ENCODE data around the gene LYST. TPM values are rescaled to one million over a fixed set of nuclear protein-coding genes. Genes with fewer than 3 reads are reported as not detected.
"Not testable (repeated sequence)": the region's sequence is repeated elsewhere in the genome, so short reads cannot be mapped to it uniquely, and the experiment has no call there.

The LYST gene
- total RNA-seq, 1 donor from 2014 or later, result 7.2 TPM

GRCh38 chr1:235766794-235767285 lies 99.9 kb downstream of the LYST start:
- TF ChIP-seq CTCF (IDR thresholded peaks at IDR 0.05; ENCODE audit: unreplicated experiment), result no peak
- no peaks in the 10 kb centered on the region for H3K36me3 Mint-ChIP-seq
- no peak overlapping the region for H3K27ac Mint-ChIP-seq
- H3K4me1 Mint-ChIP-seq, result no peaks in the 10 kb centered on the region
- no peak for DNase-seq (ENCODE audit: low spot score in 2 of 2, unreplicated experiment in 2 of 2)
- no peaks in the 10 kb centered on the region for H3K27me3 Mint-ChIP-seq (ENCODE audit: low read depth)
- no peaks in the 10 kb centered on the region for H3K9me3 Mint-ChIP-seq
- H3K4me3 Mint-ChIP-seq, result no peak overlapping the region

- Mint-ChIP-seq H3K36me3 (no peaks in the 10 kb centered on the region), H3K4me1 (no peaks in the 10 kb centered on the region)
Measured at GRCh38 chr1:235763962-235764361, 102.7 kb downstream of the LYST start.

GRCh38 chr1:235759336-235759735 lies 107.4 kb downstream of the LYST start:
- H3K9me3 Mint-ChIP-seq, result no peaks in the 10 kb centered on the region
- H3K4me3 Mint-ChIP-seq, result no peak overlapping the region
- H3K27me3 Mint-ChIP-seq (ENCODE audit: low read depth), result no peaks in the 10 kb centered on the region
- no peaks in the 10 kb centered on the region for H3K36me3 Mint-ChIP-seq
- DNase-seq (ENCODE audit: low spot score in 2 of 2, unreplicated experiment in 2 of 2), result no peak
- no peaks in the 10 kb centered on the region for H3K4me1 Mint-ChIP-seq
- TF ChIP-seq CTCF (IDR thresholded peaks at IDR 0.05; ENCODE audit: unreplicated experiment), result no peak
- H3K27ac Mint-ChIP-seq, result no peak overlapping the region

More at GRCh38 chr1:235763962-235764361, 102.7 kb downstream of the LYST start:
- TF ChIP-seq CTCF (IDR thresholded peaks at IDR 0.05; ENCODE audit: unreplicated experiment), result no peak
- H3K27me3 Mint-ChIP-seq (ENCODE audit: low read depth), result no peaks in the 10 kb centered on the region
- H3K9me3 Mint-ChIP-seq, result no peaks in the 10 kb centered on the region
- H3K27ac Mint-ChIP-seq, result no peak overlapping the region
- no peak for DNase-seq (ENCODE audit: low spot score in 2 of 2, unreplicated experiment in 2 of 2)
- no peak overlapping the region for H3K4me3 Mint-ChIP-seq

- no peaks in the 10 kb centered on the region for H3K9me3 Mint-ChIP-seq
- H3K4me1 Mint-ChIP-seq, result no peaks in the 10 kb centered on the region
- H3K27me3 Mint-ChIP-seq (ENCODE audit: low read depth), result no peaks in the 10 kb centered on the region
- H3K4me3 Mint-ChIP-seq, result no peak overlapping the region
- no peak for TF ChIP-seq CTCF (IDR thresholded peaks at IDR 0.05; ENCODE audit: unreplicated experiment)
- H3K27ac Mint-ChIP-seq, result no peak overlapping the region
- DNase-seq (ENCODE audit: low spot score in 2 of 2, unreplicated experiment in 2 of 2), result no peak
- H3K36me3 Mint-ChIP-seq, result no peaks in the 10 kb centered on the region
Measured at GRCh38 chr1:235758931-235759330, 107.8 kb downstream of the LYST start.

- Mint-ChIP-seq H3K4me1 (no peaks in the 10 kb centered on the region), H3K27ac (no peak overlapping the region), H3K4me3 (no peak overlapping the region), H3K36me3 (no peaks in the 10 kb centered on the region), H3K9me3 (no peaks in the 10 kb centered on the region), H3K27me3 (ENCODE audit: low read depth) (no peaks in the 10 kb centered on the region)
- DNase-seq (ENCODE audit: low spot score in 2 of 2, unreplicated experiment in 2 of 2), result no peak
- no peak for TF ChIP-seq CTCF (IDR thresholded peaks at IDR 0.05; ENCODE audit: unreplicated experiment)
Measured at GRCh38 chr1:235757587-235758096, 109.1 kb downstream of the LYST start.

GRCh38 chr1:235754186-235754585 lies 112.5 kb downstream of the LYST start:
- H3K27ac Mint-ChIP-seq; H3K27me3 Mint-ChIP-seq (ENCODE audit: low read depth); H3K4me1 Mint-ChIP-seq; H3K9me3 Mint-ChIP-seq; DNase-seq (ENCODE audit: low spot score in 2 of 2, unreplicated experiment in 2 of 2); H3K36me3 Mint-ChIP-seq; H3K4me3 Mint-ChIP-seq: not testable (repeated sequence)

All from mesothelial cell of epicardium (in vitro differentiated cells).